ENCODE results near the gene CDCA3. TPM values are rescaled to one million over a fixed set of nuclear protein-coding genes. Genes with fewer than 3 reads are reported as not detected.
A peak's percentile ranks its signal among the peaks of the same experiment; 100 is the strongest.

CDCA3 gene
- total RNA-seq, 1 donor from 2014 or later: 42.1 TPM

DNA sequence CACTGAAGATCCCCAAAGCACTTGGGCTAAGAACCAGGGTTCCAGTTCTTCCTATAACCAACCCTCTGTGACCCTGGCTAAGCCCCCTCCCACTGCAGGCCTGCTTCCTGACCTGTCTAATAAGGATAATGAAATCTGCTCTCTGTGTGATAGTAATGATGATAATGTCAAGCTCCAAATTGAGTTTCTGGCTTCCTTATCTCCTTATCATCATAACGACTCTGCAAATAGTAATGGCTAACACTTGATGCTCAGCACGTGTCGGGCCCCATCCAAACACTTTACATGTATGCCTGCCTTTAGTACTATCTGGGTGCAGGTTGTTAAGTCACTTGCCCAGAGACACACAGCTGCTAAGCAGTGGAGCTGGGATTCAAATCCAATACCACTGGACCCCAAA, 34.5 kb downstream of the CDCA3 start:
- Mint-ChIP-seq H3K36me3 (ENCODE audit: low read depth) (peaks cover 77% of the 10 kb centered on the region), H3K4me3 (ENCODE audit: low read depth) (no peak overlapping the region)
- intact Hi-C loops (cut with micrococcal nuclease): no loop called here

DNA sequence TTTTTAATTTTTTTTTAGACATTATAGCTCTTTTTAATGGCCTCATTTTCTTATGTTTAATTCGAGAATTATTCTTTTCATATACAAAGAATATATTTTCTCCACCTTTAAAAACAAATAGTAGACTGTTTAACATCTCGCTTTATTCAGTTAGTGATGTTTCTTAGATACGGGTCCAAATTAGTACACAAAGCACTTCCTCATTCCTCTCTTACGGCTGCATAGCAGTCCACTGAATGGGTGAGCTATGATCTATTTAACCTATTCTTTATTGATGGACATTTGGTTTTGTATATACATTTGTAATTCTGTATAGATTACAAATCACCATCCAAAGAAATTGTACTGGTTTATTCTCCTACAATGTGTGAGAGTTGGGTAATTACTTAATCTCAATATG, 37.7 kb downstream of the CDCA3 start:
- Mint-ChIP-seq H3K27me3 (ENCODE audit: low read depth) (no peaks in the 10 kb centered on the region), H3K27ac (no peak overlapping the region), H3K4me3 (ENCODE audit: low read depth) (no peak overlapping the region), H3K9me3 (no peaks in the 10 kb centered on the region), H3K4me1 (ENCODE audit: low read depth) (peaks cover 8% of the 10 kb centered on the region), H3K36me3 (ENCODE audit: low read depth) (peaks cover 77% of the 10 kb centered on the region)
- no peak for DNase-seq (ENCODE audit: low spot score)
- intact Hi-C loops (cut with micrococcal nuclease): no loop called here

More for the DNA sequence above, 34.5 kb downstream of the CDCA3 start:
- Mint-ChIP-seq H3K27ac (no peak overlapping the region), H3K9me3 (no peaks in the 10 kb centered on the region), H3K4me1 (ENCODE audit: low read depth) (peaks cover 9% of the 10 kb centered on the region), H3K27me3 (ENCODE audit: low read depth) (no peaks in the 10 kb centered on the region)
- DNase-seq (ENCODE audit: low spot score): no peak

DNA sequence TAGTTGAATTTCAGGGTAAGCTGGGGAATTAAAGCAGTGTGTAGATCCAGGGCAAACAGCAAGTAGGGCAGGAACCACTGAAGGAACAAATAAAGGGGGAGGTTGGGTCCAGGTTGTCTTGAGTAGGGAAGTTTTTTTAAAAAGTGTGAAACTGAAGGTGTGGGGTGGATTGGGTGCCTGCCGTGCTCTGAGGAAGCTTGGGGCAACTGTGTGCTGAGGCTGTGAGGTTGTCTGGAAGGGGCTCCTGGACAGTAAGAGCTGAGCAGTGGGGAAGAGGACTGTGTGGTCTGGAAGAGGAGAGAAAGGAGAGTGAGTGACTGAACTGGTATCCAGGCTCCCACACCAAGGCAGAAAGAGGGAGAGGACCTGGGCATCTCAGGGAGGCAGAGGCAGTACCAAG, 40.3 kb downstream of the CDCA3 start:
- H3K27ac Mint-ChIP-seq: peak overlapping the region; percentile 72

DNA sequence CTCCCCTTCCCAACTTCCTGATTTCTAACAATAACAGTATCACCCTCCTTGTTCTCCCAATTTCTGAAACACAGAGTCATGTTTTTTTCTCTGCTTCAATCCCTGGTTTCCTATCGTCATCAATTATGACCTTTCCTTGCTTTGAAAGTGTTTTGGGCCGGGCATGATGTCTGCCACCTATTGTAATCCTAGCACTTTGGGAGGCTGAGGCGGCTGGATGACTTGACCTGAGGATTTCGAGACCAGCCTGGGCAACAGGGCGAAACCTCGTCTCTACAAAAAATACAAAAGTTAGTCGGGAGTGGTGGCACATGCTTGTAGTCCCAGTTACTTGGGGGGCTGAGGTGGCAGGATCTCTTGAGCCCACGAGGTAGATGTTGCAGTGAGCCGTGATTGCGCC, 42.0 kb downstream of the CDCA3 start:
- Mint-ChIP-seq H3K36me3 (ENCODE audit: low read depth) (peaks cover 65% of the 10 kb centered on the region), H3K9me3 (no peaks in the 10 kb centered on the region), H3K4me1 (ENCODE audit: low read depth) (peaks cover 8% of the 10 kb centered on the region), H3K27me3 (ENCODE audit: low read depth) (no peaks in the 10 kb centered on the region), H3K27ac (no peak overlapping the region), H3K4me3 (ENCODE audit: low read depth) (no peak overlapping the region)
- intact Hi-C loops (cut with micrococcal nuclease): no loop called here
- DNase-seq (ENCODE audit: low spot score): no peak

More for the DNA sequence above, 40.3 kb downstream of the CDCA3 start:
- intact Hi-C loops (cut with micrococcal nuclease): no loop called here
- Mint-ChIP-seq H3K4me1 (ENCODE audit: low read depth) (peaks cover 8% of the 10 kb centered on the region), H3K4me3 (ENCODE audit: low read depth) (no peak overlapping the region), H3K36me3 (ENCODE audit: low read depth) (peaks cover 70% of the 10 kb centered on the region), H3K27me3 (ENCODE audit: low read depth) (no peaks in the 10 kb centered on the region), H3K9me3 (no peaks in the 10 kb centered on the region)
- DNase-seq (ENCODE audit: low spot score): no peak

DNA sequence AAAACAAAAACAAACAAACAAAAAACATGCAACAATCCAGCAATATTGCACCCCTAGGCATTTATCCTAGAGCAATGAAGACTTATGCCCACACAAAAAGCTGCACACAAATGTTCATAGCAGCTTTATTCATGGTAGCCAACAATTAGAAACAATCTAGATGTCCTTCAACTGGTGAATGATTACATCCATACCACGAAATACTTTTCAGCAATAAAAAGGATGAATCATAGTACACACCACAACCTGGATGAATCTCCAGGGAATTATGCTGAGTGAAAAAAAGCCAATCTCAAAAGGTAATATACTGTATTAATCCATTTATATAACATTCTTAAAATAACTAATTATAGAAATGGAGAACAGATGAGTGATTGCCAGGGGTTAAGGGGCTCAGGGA, 43.9 kb downstream of the CDCA3 start:
- Mint-ChIP-seq H3K27me3 (ENCODE audit: low read depth) (no peaks in the 10 kb centered on the region), H3K4me1 (ENCODE audit: low read depth) (peaks cover 8% of the 10 kb centered on the region), H3K9me3 (no peaks in the 10 kb centered on the region), H3K27ac (no peak overlapping the region), H3K4me3 (ENCODE audit: low read depth) (no peak overlapping the region), H3K36me3 (ENCODE audit: low read depth) (peaks cover 69% of the 10 kb centered on the region)
- intact Hi-C loops (cut with micrococcal nuclease): no loop called here
- no peak for DNase-seq (ENCODE audit: low spot score)

DNA sequence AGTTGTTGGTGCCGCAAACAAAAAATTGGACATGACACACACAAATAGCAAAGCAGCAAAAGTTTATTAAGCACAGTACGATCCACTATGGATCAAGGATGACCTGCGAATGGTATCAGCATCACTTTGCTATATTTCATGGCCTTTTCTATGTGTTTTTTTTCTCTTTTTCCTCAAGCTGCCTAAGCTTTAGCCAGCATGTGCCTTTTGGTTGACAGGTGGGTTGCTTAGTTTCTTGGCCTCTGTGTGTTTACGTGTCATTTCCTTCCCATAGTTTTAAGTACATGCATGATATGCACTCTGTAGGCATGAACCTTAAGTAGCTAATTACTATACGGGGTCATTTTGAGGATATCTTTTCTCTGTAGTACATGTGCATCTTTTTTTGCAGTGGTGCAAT, 51.9 kb downstream of the CDCA3 start:
- H3K9me3 Mint-ChIP-seq: no peaks in the 10 kb centered on the region
- intact Hi-C loops (cut with micrococcal nuclease): no loop called here
- no peaks in the 10 kb centered on the region for H3K27me3 Mint-ChIP-seq (ENCODE audit: low read depth)
- H3K4me3 Mint-ChIP-seq (ENCODE audit: low read depth): no peak overlapping the region
- H3K27ac Mint-ChIP-seq: no peak overlapping the region
- H3K4me1 Mint-ChIP-seq (ENCODE audit: low read depth): peaks cover 31% of the 10 kb centered on the region
- no peak for DNase-seq (ENCODE audit: low spot score)
- H3K36me3 Mint-ChIP-seq (ENCODE audit: low read depth): peaks cover 80% of the 10 kb centered on the region

Other genes starting within 250 kb of the CDCA3 start
- 343 and 351 TPM in 2 replicates for gene CHD4, start 243.9 kb downstream of the CDCA3 start, total RNA-seq
- 3.6 and 4.1 TPM in 2 replicates for gene LPAR5, start 215.3 kb downstream of the CDCA3 start, total RNA-seq
- 1.2 and 1.5 TPM in 2 replicates for gene ACRBP, start 203.9 kb downstream of the CDCA3 start, total RNA-seq
- gene ING4, start 188.2 kb downstream of the CDCA3 start, total RNA-seq: 18.5 and 19.1 TPM in 2 replicates
- gene ZNF384, start 161.9 kb downstream of the CDCA3 start, total RNA-seq: 73.7 and 75.4 TPM in 2 replicates
- gene PIANP, start 150.5 kb downstream of the CDCA3 start, total RNA-seq: 0.18 TPM in 1 of 2 replicates, not detected in the other
- 33.0 and 35.6 TPM in 2 replicates for gene COPS7A, start 127.2 kb downstream of the CDCA3 start, total RNA-seq
- gene MLF2, start 98.1 kb downstream of the CDCA3 start, total RNA-seq: 162 and 172 TPM in 2 replicates
- 235 and 262 TPM in 2 replicates for gene PTMS, start 84.9 kb downstream of the CDCA3 start, total RNA-seq
- gene LAG3, start 78.8 kb downstream of the CDCA3 start, total RNA-seq: 215 and 223 TPM in 2 replicates
- 354 and 368 TPM in 2 replicates for gene CD4, start 61.8 kb downstream of the CDCA3 start, total RNA-seq
- gene GPR162, start 29.5 kb downstream of the CDCA3 start, total RNA-seq: 0.11 and 0.30 TPM in 2 replicates
- 5.2 and 5.3 TPM in 2 replicates for gene P3H3, start 22.9 kb downstream of the CDCA3 start, total RNA-seq
- 1.2 and 1.3 TPM in 2 replicates for gene GNB3, start 10.4 kb downstream of the CDCA3 start, total RNA-seq
- 133 and 134 TPM in 2 replicates for gene USP5, start 864 bp upstream of the CDCA3 start, total RNA-seq
- 1,708 and 1,711 TPM in 2 replicates for gene TPI1, start 16.2 kb upstream of the CDCA3 start, total RNA-seq
- gene SPSB2, start 22.0 kb upstream of the CDCA3 start, total RNA-seq: 3.7 and 4.1 TPM in 2 replicates
- 4.7 and 6.6 TPM in 2 replicates for gene LRRC23, start 53.5 kb upstream of the CDCA3 start, total RNA-seq
- gene ENO2, start 63.3 kb upstream of the CDCA3 start, total RNA-seq: 230 and 235 TPM in 2 replicates
- 66.8 and 70.5 TPM in 2 replicates for gene ATN1, start 76.7 kb upstream of the CDCA3 start, total RNA-seq
- gene RNU7-1, start 92.5 kb upstream of the CDCA3 start, total RNA-seq: not detected in 2 replicates
- gene C12orf57, start 92.7 kb upstream of the CDCA3 start, total RNA-seq: 158 and 173 TPM in 2 replicates
- 250 and 252 TPM in 2 replicates for gene PTPN6, start 100.1 kb upstream of the CDCA3 start, total RNA-seq
- 381 and 391 TPM in 2 replicates for gene PHB2, start 119.4 kb upstream of the CDCA3 start, total RNA-seq
- 104 and 112 TPM in 2 replicates for gene EMG1, start 119.6 kb upstream of the CDCA3 start, total RNA-seq
- gene LPCAT3, start 167.2 kb upstream of the CDCA3 start, total RNA-seq: 30.9 and 34.0 TPM in 2 replicates
- 2.5 and 2.6 TPM in 2 replicates for gene C1S, start 209.4 kb upstream of the CDCA3 start, total RNA-seq
- 1.5 and 2.5 TPM in 2 replicates for gene C1R, start 241.2 kb upstream of the CDCA3 start, total RNA-seq